ENCODE data around the gene GRIK3.
A peak's percentile ranks its signal among the peaks of the same experiment; 100 is the strongest.
"Not testable (repeated sequence)": the region's sequence is repeated elsewhere in the genome, so short reads cannot be mapped to it uniquely, and the experiment has no call there.

The GRIK3 gene

GRCh38 chr1:36941316-36941978, 92.9 kb downstream of the GRIK3 start:
- DNase-seq (ENCODE audit: low read depth in 2 of 2), result no peak

- no peak for DNase-seq (ENCODE audit: low read depth in 2 of 2)
These were observed 95.5 kb downstream of the GRIK3 start for GRCh38 chr1:36938819-36939218.

- DNase-seq (ENCODE audit: low read depth in 2 of 2), result no peak
These were observed 96.9 kb downstream of the GRIK3 start for GRCh38 chr1:36937371-36937770.

- no peak for DNase-seq (ENCODE audit: low read depth in 2 of 2)
These were observed 100.3 kb downstream of the GRIK3 start for GRCh38 chr1:36934061-36934460.

- DNase-seq (ENCODE audit: low read depth in 2 of 2), result no peak
These were observed 106.5 kb downstream of the GRIK3 start for GRCh38 chr1:36927826-36928225.

GRCh38 chr1:36925251-36925650, 109.1 kb downstream of the GRIK3 start:
- no peak for DNase-seq (ENCODE audit: low read depth in 2 of 2)

GRCh38 chr1:36924282-36924811, 110.0 kb downstream of the GRIK3 start:
- peak; percentile 4 to 7 for DNase-seq (ENCODE audit: low read depth in 2 of 2)

GRCh38 chr1:36922593-36923426, 111.5 kb downstream of the GRIK3 start:
- no peak for DNase-seq (ENCODE audit: low read depth in 2 of 2)

GRCh38 chr1:36922071-36922470, 112.2 kb downstream of the GRIK3 start:
- no peak for DNase-seq (ENCODE audit: low read depth in 2 of 2)

GRCh38 chr1:36920801-36921405, 113.4 kb downstream of the GRIK3 start:
- no peak for DNase-seq (ENCODE audit: low read depth in 2 of 2)

GRCh38 chr1:36920371-36920770, 113.9 kb downstream of the GRIK3 start:
- DNase-seq (ENCODE audit: low read depth in 2 of 2), result no peak

- DNase-seq (ENCODE audit: low read depth in 2 of 2), result no peak
These were observed 114.7 kb downstream of the GRIK3 start for GRCh38 chr1:36919491-36920145.

- no peak for DNase-seq (ENCODE audit: low read depth in 2 of 2)
These were observed 115.7 kb downstream of the GRIK3 start for GRCh38 chr1:36918604-36919003.

GRCh38 chr1:36916542-36916941, 117.8 kb downstream of the GRIK3 start:
- DNase-seq (ENCODE audit: low read depth in 2 of 2), result not testable (repeated sequence)

- DNase-seq (ENCODE audit: low read depth in 2 of 2), result no peak
These were observed 120.7 kb downstream of the GRIK3 start for GRCh38 chr1:36913484-36914060.

- no peak for DNase-seq (ENCODE audit: low read depth in 2 of 2)
These were observed 121.3 kb downstream of the GRIK3 start for GRCh38 chr1:36913016-36913415.

- DNase-seq (ENCODE audit: low read depth in 2 of 2), result no peak
These were observed 121.9 kb downstream of the GRIK3 start for GRCh38 chr1:36912365-36912865.

GRCh38 chr1:36911561-36912364, 122.6 kb downstream of the GRIK3 start:
- no peak for DNase-seq (ENCODE audit: low read depth in 2 of 2)

- no peak for DNase-seq (ENCODE audit: low read depth in 2 of 2)
These were observed 123.3 kb downstream of the GRIK3 start for GRCh38 chr1:36910886-36911540.
